Measurements from ENCODE around the gene ZNF853. TPM values are rescaled to one million over a fixed set of nuclear protein-coding genes. Genes with fewer than 3 reads are reported as not detected.

The ZNF853 gene
- total and polyA plus RNA-seq, 2 donors (not counting 3 experiments of a cell fraction or from before 2014, with no cell fraction given): 0.47 to 0.58 TPM

- TF ChIP-seq, protein P1, sequence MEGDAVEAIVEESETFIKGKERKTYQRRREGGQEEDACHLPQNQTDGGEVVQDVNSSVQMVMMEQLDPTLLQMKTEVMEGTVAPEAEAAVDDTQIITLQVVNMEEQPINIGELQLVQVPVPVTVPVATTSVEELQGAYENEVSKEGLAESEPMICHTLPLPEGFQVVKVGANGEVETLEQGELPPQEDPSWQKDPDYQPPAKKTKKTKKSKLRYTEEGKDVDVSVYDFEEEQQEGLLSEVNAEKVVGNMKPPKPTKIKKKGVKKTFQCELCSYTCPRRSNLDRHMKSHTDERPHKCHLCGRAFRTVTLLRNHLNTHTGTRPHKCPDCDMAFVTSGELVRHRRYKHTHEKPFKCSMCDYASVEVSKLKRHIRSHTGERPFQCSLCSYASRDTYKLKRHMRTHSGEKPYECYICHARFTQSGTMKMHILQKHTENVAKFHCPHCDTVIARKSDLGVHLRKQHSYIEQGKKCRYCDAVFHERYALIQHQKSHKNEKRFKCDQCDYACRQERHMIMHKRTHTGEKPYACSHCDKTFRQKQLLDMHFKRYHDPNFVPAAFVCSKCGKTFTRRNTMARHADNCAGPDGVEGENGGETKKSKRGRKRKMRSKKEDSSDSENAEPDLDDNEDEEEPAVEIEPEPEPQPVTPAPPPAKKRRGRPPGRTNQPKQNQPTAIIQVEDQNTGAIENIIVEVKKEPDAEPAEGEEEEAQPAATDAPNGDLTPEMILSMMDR (IDR thresholded peaks at IDR 0.05; ENCODE audit: extremely low read depth in 1 of 2, insufficient read depth in 1 of 2, low read depth in 1 of 2, low read length in 2 of 2): no peak
- TF ChIP-seq JUN (IDR thresholded peaks at IDR 0.05; ENCODE audit: borderline replicate concordance, insufficient read depth, insufficient read length, low read depth) (no peak), GATA2 (IDR thresholded peaks at IDR 0.05; ENCODE audit: insufficient read depth, insufficient read length, low read depth, low read length) (no peak), POLR2A (IDR thresholded peaks at IDR 0.05; ENCODE audit: low read depth, low read length) (no peak), MYC (IDR thresholded peaks at IDR 0.05; ENCODE audit: low read depth, low read length) (no peak), POLR2AphosphoS5 (IDR thresholded peaks at IDR 0.05; ENCODE audit: insufficient read depth, low read depth, low read length) (no peak), FOS (IDR thresholded peaks at IDR 0.05; ENCODE audit: borderline replicate concordance, insufficient read depth, low read length) (no peak), EZH2 (IDR thresholded peaks at IDR 0.05; ENCODE audit: borderline replicate concordance, low read depth, low read length, severe bottlenecking) (no peak)
- TF ChIP-seq, protein P2, sequence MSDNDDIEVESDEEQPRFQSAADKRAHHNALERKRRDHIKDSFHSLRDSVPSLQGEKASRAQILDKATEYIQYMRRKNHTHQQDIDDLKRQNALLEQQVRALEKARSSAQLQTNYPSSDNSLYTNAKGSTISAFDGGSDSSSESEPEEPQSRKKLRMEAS (IDR thresholded peaks at IDR 0.05; ENCODE audit: insufficient read depth, insufficient read length): no peak
- DNase-seq (ENCODE audit: low read depth, low spot score) (no peak), FAIRE-seq (no peak)
- ChIA-PET POLR2A (no interaction called here), CTCF (no interaction called here)
- Histone ChIP-seq H3K4me1 (ENCODE audit: control insufficient read depth, extremely low read depth, insufficient read depth, low read length) (no peaks in the 10 kb centered on the region), H3K4me2 (ENCODE audit: insufficient read depth, low read length) (no peak overlapping the region), H3K4me3 (replicated peaks in 1 of 3; ENCODE audit: insufficient read depth in 1 of 3, low read depth in 1 of 3, low read length in 3 of 3) (no peak overlapping the region), H3K27ac (ENCODE audit: insufficient read depth, low read depth, low read length) (no peak overlapping the region), H3K27me3 (ENCODE audit: control insufficient read depth in 2 of 2, insufficient read depth in 2 of 2, low read length in 2 of 2) (no peaks in the 10 kb centered on the region), H3K9me1 (replicated peaks; ENCODE audit: control insufficient read depth, extremely low read depth, insufficient read depth, low read length) (no peaks in the 10 kb centered on the region), H4K20me1 (replicated peaks; ENCODE audit: control insufficient read depth, extremely low read depth, insufficient read depth, low read length) (no peaks in the 10 kb centered on the region), H3K79me2 (ENCODE audit: control insufficient read depth, insufficient read depth, low read length) (no peaks in the 10 kb centered on the region), H3K36me3 (ENCODE audit: control insufficient read depth in 2 of 2, extremely low read depth in 1 of 2, insufficient read depth in 2 of 2, low read length in 2 of 2) (peaks cover 0 to 14% of the 10 kb centered on the region in 2 experiments), H3K9me3 (replicated peaks; ENCODE audit: control insufficient read depth, insufficient read depth, low read length) (no peaks in the 10 kb centered on the region), H3K9ac (replicated peaks; ENCODE audit: extremely low read depth, insufficient read depth, low read length) (no peak overlapping the region), H2AFZ (ENCODE audit: low read depth, low read length) (no peak overlapping the region)
- intact Hi-C loops (cut with micrococcal nuclease): no loop called here
- dilution Hi-C loops (cut with MboI; ENCODE audit: extremely low pct_ligation_motif_present, low sequenced_read_pairs): no loop called here
- BruUV-seq (replicated peaks): no TSS peak
Observed at GRCh38 chr7:6651851-6652445, 36.5 kb downstream of the ZNF853 start.
